Choroid plexus epithelial cell (primary cell): ENCODE data around the gene FCER2.

Experiments used
- DNase-seq: peaks from one replicate; pipeline ENCODE4 v3.0.0-alpha.2; 2010; ENCODE audit warnings: low read depth
- H3K4me3 ChIP-seq: 2 replicates; pipeline ENCODE4 v1.5.1; 2011; ENCODE audit warnings: low read depth, mild to moderate bottlenecking, control low read depth, low read length, moderate library complexity
- TF ChIP-seq, protein P1 (sequence below): conservative IDR thresholded peaks from 2 replicates; pipeline ENCODE4 v1.5.1; 2011; ENCODE audit warnings: low read depth, mild to moderate bottlenecking, control low read depth, inconsistent platforms, low read length, moderate library complexity

Gene FCER2

GRCh38 chr19:7661744-7662538 lies 40.0 kb downstream of the FCER2 start:
- TF ChIP-seq, protein P1, sequence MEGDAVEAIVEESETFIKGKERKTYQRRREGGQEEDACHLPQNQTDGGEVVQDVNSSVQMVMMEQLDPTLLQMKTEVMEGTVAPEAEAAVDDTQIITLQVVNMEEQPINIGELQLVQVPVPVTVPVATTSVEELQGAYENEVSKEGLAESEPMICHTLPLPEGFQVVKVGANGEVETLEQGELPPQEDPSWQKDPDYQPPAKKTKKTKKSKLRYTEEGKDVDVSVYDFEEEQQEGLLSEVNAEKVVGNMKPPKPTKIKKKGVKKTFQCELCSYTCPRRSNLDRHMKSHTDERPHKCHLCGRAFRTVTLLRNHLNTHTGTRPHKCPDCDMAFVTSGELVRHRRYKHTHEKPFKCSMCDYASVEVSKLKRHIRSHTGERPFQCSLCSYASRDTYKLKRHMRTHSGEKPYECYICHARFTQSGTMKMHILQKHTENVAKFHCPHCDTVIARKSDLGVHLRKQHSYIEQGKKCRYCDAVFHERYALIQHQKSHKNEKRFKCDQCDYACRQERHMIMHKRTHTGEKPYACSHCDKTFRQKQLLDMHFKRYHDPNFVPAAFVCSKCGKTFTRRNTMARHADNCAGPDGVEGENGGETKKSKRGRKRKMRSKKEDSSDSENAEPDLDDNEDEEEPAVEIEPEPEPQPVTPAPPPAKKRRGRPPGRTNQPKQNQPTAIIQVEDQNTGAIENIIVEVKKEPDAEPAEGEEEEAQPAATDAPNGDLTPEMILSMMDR = no peak
- no peak for DNase-seq
- no peak overlapping the region for H3K4me3 ChIP-seq

DNA sequence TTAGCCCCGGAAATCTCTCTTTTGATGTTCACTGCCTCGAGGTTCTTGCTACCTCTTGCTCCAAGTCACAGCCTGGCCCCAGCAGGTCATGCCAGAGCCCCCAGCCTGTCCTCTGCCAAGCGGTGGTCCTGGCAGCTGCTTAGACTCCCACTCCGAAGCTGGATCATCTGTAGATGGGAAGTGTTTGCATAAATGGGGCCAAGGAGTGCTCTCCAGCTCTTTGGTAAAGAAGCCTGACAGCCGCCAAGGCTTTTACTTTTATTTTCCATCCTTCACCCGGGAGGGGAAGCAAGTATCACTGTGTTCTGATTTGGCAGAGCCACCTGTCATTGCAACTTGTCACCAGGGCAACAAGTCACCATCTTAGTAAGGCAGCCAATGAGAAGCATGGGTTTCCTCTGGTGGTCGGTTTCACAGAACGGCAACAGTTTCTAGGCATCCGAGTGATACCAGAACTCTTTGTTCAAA lies 43.7 kb downstream of the FCER2 start:
- no peak overlapping the region for H3K4me3 ChIP-seq
- TF ChIP-seq, protein P1 = no peak
- DNase-seq = no peak

- DNase-seq = no peak
- TF ChIP-seq, protein P1 = no peak
- H3K4me3 ChIP-seq = no peak overlapping the region
Observed at GRCh38 chr19:7657131-7657751, 44.7 kb downstream of the FCER2 start.

DNA sequence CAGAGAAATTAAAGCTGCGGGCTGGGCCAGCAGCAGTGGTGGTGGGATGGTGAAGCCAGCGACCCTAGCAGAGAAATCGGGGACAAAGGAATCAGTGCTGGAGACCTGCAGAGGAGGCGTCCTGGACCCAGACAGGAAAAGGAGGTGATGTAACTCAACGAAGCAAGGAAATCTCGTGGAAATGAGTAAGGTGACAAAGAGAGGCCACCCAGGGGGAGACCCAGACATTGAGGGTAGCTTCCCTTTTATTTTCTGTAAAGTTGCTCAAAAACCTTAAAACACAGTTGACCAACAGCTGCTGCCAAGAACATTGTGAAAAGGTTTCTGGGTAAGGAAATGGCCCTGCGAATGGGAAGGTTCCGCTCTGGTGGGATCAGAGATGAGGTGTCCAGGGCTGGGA lies 46.4 kb downstream of the FCER2 start:
- TF ChIP-seq, protein P1 = no peak
- DNase-seq = no peak
- no peak overlapping the region for H3K4me3 ChIP-seq

GRCh38 chr19:7654401-7654800 lies 47.5 kb downstream of the FCER2 start:
- TF ChIP-seq, protein P1 = no peak
- DNase-seq = no peak

DNA sequence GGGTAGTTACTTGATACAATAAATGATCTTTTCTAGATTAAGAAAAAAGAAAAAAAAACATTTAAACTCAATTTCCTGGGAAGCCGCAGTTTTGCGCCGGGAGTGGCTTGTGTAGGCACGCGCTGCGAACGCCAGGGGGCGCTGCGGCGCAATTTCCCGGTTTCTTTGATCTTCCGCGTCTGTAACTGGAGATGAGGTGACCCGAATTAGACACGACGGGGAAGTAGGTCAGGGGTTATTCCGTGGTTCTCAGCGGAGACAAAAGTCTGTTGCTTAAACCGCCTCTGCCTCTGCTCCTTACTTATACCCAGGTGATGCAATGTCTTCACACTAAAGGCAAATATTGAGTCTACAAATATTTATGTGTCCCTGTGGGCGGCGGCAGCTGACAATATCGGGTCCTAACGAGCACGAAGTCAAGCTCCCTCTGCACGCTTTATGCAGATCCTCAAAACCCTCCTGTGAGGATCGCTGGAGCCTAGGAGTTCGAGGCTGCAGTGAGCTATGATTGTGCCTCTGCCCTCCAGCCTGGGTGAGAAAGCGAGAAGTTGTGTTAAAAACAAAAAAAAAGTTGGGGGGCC lies 49.8 kb downstream of the FCER2 start:
- peak overlapping the region; percentile 7 for H3K4me3 ChIP-seq
- peak; percentile 92 for DNase-seq
- TF ChIP-seq, protein P1 = peak; percentile 97

More at GRCh38 chr19:7654401-7654800, 47.5 kb downstream of the FCER2 start:
- no peak overlapping the region for H3K4me3 ChIP-seq
